Myocyte (in vitro differentiated cells): ENCODE measurements around the gene CLCN4. TPM values are rescaled to one million over a fixed set of nuclear protein-coding genes. Genes with fewer than 3 reads are reported as not detected.

Experiments used
- DNase-seq: peaks from one replicate; pipeline ENCODE4 v3.0.0-alpha.2; 2012; ENCODE audit warnings: low read depth
- polyA plus RNA-seq: library from polyadenylated mRNA; unstranded; fragments of >200 nt; gene quantifications from one replicate; pipeline ENCODE4 v1.2.1, GENCODE V29; 2012; ENCODE audit warnings: missing spikeins
- total RNA-seq: library from RNA; depleted of rRNA; stranded (reverse); fragments of >200 nt; gene quantifications from 2 replicates; pipeline ENCODE4 v1.2.3, GENCODE V29; 2014

Gene CLCN4
- 17.2 and 19.1 TPM in 2 replicates for total RNA-seq
- 7.1 TPM for polyA plus RNA-seq

DNA sequence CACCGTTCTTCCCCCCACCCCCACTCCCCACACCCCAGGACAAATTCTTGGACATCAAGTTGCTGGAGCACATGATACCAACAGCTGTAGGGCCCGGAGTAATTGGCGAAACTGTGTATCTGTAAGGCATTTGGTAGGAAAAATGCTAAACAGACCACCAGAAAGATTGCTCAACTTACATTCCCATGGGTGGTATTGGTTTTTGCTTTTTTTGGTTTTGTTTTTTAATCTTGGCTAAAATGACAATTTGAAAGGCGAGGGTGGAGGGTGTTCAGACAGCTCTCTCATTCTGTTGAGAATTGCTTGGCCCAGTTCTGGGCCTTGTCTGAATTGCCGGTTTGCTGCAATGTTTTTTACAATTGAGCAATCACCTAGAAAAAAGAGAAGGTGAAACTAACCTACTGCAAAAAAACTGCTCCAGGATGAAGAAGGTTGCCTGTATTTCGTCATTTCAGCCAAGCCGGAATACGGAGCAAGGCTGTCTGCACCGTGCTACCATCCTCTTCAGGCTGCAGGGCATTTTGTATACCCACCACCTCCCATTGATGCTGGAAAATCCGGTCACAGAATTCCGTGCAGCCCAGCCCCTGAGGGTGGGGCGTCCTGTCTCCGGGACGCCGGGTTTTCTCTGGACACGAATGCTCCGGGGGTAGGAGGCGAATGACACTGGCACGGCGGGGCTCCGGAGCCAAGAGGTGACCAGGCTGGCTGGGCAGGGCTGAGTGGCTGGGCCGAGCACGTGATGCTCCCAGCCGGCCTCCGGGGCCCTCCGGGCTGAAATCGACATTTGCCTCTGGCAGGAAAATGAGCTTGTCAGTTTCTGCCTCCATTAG is at the start of gene CLCN4:
Gene CLCN4 (plus strand): TSS at position 777 of the 833 bp plus-strand sequence. CDS start 28,058 bp downstream, outside the sequence.
- peak; percentile 73 for DNase-seq

DNA sequence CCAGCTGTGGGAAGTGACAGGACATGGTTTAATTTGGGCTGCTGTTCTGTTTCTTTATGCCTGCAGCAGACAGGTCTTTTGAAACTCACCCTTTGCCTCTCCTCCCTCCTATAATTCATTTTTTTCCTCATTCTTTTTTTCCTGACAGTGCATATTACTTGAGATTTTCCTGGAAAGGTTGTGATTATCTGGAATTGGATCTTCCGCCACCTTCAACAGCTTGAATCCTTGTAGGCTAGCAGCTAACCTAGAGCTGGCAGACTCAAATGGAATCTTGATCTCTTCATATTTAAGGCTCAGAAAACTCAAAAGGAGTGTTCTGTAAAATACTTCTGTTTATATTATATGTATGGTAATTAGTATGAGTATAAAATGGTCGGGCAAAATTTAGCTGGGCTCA is 49.3 kb upstream of the CLCN4 start:
- DNase-seq, result no peak

DNA sequence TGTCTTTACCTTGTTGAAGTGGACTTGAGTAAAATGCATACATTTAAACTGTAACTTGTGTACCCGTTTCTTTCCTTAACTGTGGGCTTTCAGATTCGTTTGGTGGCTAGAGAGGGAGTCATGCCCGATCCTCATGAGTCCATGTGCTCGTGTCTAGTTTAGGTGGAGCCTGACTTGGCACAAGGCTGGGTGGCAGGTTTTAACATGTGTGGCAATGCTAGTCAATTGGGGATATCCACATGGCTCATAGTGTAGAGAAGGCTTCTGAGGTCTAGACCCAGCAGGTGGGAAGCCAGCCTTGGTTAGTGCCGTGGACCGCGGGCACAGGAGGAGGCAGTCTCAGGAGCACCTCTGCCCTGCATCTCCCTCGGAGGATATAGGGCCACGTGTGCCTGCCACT is 48.5 kb upstream of the CLCN4 start:
- DNase-seq, result no peak

DNA sequence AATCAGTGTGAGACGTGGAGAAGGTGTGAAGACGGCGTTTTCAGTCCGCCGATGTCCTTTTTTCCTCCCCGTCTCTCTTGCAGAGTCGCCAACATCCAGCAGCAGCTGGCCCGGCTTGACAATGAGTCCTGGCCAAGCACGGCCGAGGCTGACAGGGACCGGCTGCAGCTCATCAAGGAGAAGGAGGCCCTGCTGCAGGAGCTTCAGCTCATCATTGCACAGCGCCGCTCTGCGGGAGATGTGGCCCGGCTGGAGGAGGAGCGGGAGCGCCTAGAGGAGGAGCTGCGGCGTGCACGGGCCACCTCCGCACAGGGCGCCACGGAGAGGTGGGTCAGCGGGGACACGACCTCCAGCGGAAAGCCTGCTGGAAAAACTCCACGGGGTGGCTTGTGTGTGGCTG is 47.1 kb upstream of the CLCN4 start:
- DNase-seq, result no peak

DNA sequence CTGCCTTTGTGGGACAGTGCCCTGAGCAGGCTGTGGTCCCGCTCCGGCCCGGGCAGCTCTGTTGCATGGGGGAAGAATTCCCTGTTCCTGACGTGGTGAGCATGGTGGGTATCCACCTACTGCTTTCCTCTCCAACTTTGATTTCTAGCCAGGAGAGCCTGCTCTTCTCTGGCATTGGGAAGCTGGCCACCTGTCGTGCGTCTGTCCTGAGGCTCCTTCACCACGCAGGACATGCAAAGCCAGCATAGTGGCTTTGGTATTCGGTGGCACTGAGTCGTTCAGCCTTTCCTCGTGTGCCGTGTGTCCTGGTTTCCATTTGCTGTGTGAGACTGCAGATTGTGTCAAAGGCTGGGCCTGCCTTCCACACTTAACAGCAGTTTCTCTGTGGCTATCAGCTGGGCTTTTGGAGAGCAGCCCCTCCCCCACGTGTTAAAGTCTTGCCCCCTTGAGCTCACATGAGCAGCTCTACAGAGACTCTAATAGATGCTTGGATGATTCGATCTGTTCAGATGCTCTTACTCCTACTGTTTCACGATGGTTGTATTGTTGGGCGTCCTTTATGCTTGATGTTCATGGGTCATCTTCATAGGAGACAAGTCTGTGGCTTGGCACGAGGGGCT is 46.3 kb upstream of the CLCN4 start:
- DNase-seq, result peak; percentile 57

GRCh38 chrX:10110984-10111363 is 45.8 kb upstream of the CLCN4 start:
- DNase-seq, result no peak

DNA sequence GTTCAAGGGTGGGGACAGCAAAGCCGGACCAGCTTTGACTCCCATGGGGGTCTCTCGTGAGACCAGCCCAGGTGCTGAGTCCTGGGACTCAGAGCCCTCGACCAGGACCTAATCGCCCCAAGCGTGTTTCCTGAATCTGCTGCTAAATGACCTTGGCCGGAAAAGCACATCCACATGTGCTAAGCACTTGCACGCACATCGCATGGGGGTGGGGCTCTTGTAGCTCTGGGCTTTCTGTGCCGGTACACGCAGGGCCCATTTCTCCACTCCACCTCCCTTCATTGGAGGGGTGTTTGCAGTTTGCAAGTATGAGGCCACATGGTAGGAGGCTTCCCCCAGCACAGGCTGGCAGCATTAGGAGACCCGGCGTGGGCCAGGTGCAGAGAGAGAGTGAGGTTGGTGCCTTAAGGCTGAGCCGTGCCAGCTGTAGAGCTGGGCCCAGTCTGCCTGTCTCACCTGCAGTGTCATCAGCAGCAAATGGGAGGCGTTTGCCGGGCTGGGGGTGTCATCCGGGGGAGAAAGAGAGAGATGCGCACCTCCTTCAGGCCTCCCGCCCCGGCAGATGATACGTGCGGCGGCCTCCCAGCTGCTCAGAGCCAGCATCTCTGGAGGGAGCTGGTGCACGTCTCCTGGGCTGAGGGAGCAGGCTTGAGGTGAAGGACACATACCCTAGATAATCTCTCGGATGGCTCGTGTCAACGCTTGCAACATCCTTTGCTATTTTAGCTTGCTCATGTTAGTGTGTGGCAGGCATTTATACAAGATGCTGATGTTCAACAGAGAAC is 45.2 kb upstream of the CLCN4 start:
- no peak for DNase-seq

- DNase-seq, result no peak
Measured at GRCh38 chrX:10112510-10112909, 44.3 kb upstream of the CLCN4 start.

DNA sequence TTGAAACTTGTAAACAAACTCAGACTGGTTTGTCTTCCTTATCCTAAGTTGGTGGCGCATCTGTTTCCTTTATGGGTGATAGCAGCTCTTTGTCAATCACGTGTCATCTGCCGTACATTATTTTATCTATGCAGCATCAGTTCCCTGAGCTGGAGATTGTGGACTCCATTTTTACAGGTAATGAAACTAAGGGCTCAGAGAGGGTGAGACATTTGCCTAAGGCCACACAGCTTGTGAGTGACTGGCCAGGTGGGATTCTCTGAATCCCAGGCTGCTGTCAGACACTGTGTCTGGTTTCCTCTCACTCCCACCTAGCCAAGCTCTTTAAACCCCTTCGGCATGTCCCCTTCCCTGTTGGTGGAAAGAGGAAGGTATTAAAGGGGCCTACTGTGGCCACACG is 41.7 kb upstream of the CLCN4 start:
- no peak for DNase-seq

DNA sequence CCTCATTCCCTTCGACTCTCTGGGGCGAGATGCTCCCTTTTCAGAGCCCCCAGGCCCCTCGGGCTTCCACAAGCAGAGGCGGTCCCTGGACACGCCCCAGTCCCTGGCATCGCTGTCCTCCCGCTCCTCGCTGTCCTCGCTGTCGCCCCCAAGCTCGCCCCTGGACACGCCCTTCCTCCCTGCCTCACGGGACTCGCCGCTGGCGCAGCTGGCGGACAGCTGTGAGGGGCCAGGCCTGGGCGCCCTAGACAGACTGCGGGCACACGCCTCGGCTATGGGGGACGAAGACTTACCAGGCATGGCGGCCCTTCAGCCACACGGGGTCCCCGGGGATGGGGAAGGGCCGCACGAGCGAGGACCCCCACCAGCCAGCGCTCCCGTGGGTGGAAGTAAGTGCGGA is 39.5 kb upstream of the CLCN4 start:
- no peak for DNase-seq

GRCh38 chrX:10117864-10118377 is 38.9 kb upstream of the CLCN4 start:
- DNase-seq, result no peak

- no peak for DNase-seq
Measured at GRCh38 chrX:10118530-10118929, 38.2 kb upstream of the CLCN4 start.

- peak; percentile 71 for DNase-seq
Measured at GRCh38 chrX:10119399-10119990, 37.3 kb upstream of the CLCN4 start.

DNA sequence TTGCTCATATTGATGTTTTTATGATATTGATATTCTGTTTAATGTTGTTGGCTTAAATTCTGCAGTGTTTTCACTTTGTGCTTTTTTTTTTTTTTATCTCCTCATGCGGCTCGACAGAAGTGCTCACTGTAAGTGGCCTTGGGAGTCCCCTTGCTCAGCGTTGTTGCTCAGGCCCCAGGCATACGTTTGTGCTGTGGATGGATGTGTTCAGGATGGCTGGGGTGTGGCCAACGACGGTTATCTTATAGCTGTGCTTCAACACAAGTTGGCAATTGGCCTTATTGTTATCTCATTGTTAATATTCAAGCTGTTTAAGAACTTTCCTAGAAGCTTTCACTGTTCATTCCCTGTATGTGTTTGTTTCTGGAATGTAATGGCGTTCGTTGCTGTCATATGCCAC is 36.4 kb upstream of the CLCN4 start:
- no peak for DNase-seq

DNA sequence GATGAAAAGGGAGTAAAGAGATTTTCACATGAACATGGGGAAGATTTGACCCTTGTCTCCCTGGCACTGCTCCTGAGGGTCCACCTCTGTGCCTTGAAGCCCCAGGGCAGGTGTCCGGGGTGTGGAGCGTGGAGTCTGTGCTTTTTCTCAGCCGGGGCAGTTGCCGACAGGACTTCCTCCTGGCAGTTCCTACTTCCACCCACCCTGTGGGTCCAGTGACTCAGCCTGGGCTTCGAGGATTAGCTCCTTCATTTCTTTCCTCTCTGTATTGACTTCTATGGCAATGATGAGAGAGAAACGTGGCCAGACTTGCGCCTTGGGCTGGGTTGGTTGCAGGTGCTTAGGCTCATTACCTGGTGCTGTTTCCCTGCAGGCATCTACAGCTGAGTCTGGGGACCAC is 35.9 kb upstream of the CLCN4 start:
- no peak for DNase-seq

DNA sequence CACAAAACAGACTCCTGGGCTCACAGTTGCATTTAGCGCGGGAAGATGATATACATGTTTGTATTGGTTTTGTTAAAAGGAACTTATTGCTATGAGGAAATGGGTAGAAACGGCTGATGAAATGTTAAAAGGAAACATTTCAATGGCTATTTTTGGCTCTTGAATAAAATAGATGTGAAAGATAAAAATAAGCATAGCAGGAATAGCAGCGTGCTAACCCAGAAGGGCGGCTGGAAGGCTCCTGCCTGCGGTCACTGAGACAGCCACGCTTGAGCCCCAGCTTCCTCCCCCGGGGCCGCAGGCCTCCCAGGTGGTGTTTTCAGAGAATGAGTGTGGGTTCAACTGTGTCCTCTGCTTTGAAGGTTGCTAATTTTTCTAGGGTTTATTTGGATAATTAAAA is 35.0 kb upstream of the CLCN4 start:
- no peak for DNase-seq

GRCh38 chrX:10124506-10125247 is 32.1 kb upstream of the CLCN4 start:
- DNase-seq, result no peak

GRCh38 chrX:10125248-10125615 is 31.5 kb upstream of the CLCN4 start:
- no peak for DNase-seq

GRCh38 chrX:10126044-10126443 is 30.7 kb upstream of the CLCN4 start:
- DNase-seq, result no peak

- no peak for DNase-seq
Measured at GRCh38 chrX:10126834-10127233, 29.9 kb upstream of the CLCN4 start.

GRCh38 chrX:10128386-10128785 is 28.4 kb upstream of the CLCN4 start:
- DNase-seq, result no peak
